Sigmoid colon (tissue), 4 donors: ENCODE results near the gene COX10.

Experiments used
- CTCF ChIP-seq, 4 experiments: fragments of 450-650 bp in 3 of 4; fragments of 200-600 bp in 1 of 4; IDR thresholded peaks; one replicate each; pipeline ENCODE4 v1.5.1; 2016 to 2019; ENCODE audit warnings: antibody characterized with exemption in 4 of 4, mild to moderate bottlenecking in 3 of 4, moderate library complexity in 2 of 4
- EP300 ChIP-seq, 4 donors: sonication (generic); formaldehyde crosslinking; IDR thresholded peaks; one replicate each; pipeline ENCODE4 v1.6.1; 2017; ENCODE audit warnings: antibody characterized with exemption in 4 of 4
- POLR2A ChIP-seq, 2 donors: fragments of 450-650 bp; IDR thresholded peaks; one replicate each; pipeline ENCODE4 v1.6.1; 2016; ENCODE audit warnings: antibody characterized with exemption in 2 of 2, mild to moderate bottlenecking in 2 of 2, moderate library complexity in 2 of 2

DNA sequence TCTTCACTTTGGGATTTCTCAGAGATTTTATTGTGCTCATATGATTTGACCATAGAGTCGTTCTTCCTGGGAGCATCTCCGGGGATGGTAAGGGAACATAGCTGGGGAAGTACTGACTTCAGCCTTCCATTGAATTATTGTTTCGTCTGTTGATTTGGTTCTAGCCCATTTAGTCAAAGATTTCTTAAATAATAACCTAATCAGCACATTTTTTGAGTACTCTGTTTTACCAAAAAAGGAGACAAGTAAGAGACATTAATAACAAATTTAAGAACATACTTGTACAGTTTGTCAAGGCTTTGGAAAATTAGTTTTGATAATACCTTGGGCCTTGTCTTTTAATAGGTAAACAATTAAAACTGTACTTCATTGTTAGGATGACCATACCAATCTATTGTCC lies 89.4 kb downstream of the COX10 start:
- no peak for TF ChIP-seq CTCF (IDR thresholded peaks at IDR 0.05)
- no peak for TF ChIP-seq POLR2A (IDR thresholded peaks at IDR 0.05)
- no peak for TF ChIP-seq EP300 (IDR thresholded peaks at IDR 0.05)
